GM12878 (cell line): ENCODE measurements around the gene RUNDC3A. TPM values are rescaled to one million over a fixed set of nuclear protein-coding genes. Genes with fewer than 3 reads are reported as not detected.

Experiments used
- ATAC-seq: fragments of 200-7000 bp; cut with Tn5 transposase; 3 replicates; pipeline ENCODE4 v1.9.1; 2020; ENCODE audit warnings: mild to moderate bottlenecking, moderate library complexity
- BruUV-seq: library from RNA; stranded (reverse); fragments of 400-500 nt; replicated peaks from 2 replicates; lab custom pipeline; 2021; lab: Mats Ljungman, UMichigan
- CTCF ChIA-PET: fragments of 300-600 bp; sonication (Branson Sonifier 250); formaldehyde crosslinking; extraction: SDS; loops from one replicate; lab custom pipeline; 2021; ENCODE audit warnings: inconsistent platforms; lab: Yijun Ruan, JAX
- POLR2A ChIA-PET: fragments of 350-600 bp; formaldehyde crosslinking; extraction: SDS; loops from one replicate; lab custom pipeline; 2021; ENCODE audit warnings: inconsistent platforms; lab: Charles Lee
- RAD21 ChIA-PET: fragments of 300-600 bp; sonication (Branson Sonifier 250); formaldehyde crosslinking; loops from one replicate; lab custom pipeline; 2023; ENCODE audit warnings: antibody characterized with exemption; ENCODE audit not compliant: unreplicated experiment; lab: Charles Lee
- SMC1A ChIA-PET: fragments of 300-600 bp; sonication (Branson Sonifier 250); formaldehyde crosslinking; loops from one replicate; lab custom pipeline; 2023; ENCODE audit not compliant: unreplicated experiment, uncharacterized antibody; lab: Charles Lee
- DNase-seq: peaks from one replicate; pipeline ENCODE4 v3.0.0-alpha.2; 2011; ENCODE audit warnings: low read depth, low spot score
- FAIRE-seq: peaks from 3 replicates; lab custom pipeline; 2011; peaks lifted over from hg19 to GRCh38; lab: Jason Lieb, UNC
- H2AFZ ChIP-seq: 2 replicates; pipeline ENCODE4 v1.6.0; 2011; ENCODE audit warnings: low read depth, low read length, control low read depth; ENCODE audit not compliant: control insufficient read depth
- H3K27ac ChIP-seq: 2 replicates; pipeline ENCODE4 v1.5.1; 2011; ENCODE audit warnings: control low read depth; ENCODE audit not compliant: control insufficient read depth, insufficient read depth
- H3K27me3 ChIP-seq, 2 experiments: replicated peaks in 1 of 2; 2 replicates each; pipeline versions ENCODE4 v1.6.0 to v1.6.1; 2011; ENCODE audit warnings: low read length in 1 of 2; ENCODE audit not compliant: control insufficient read depth in 2 of 2, insufficient read depth in 2 of 2
- H3K36me3 ChIP-seq, 2 experiments: 2 replicates each; pipeline ENCODE4 v1.5.1; 2011; ENCODE audit warnings: low read length in 1 of 2; ENCODE audit not compliant: control insufficient read depth in 2 of 2, insufficient read depth in 2 of 2
- H3K4me1 ChIP-seq: 2 replicates; pipeline ENCODE4 v1.6.1; 2011; ENCODE audit warnings: mild to moderate bottlenecking, low read length, moderate library complexity, mixed read lengths; ENCODE audit not compliant: control insufficient read depth, insufficient read depth
- H3K4me2 ChIP-seq: 2 replicates; pipeline ENCODE4 v1.6.0; 2011; ENCODE audit warnings: control low read depth; ENCODE audit not compliant: control insufficient read depth, insufficient read depth
- H3K4me3 ChIP-seq: fragments of 200-600 bp; sonication (generic); 2 replicates; pipeline ENCODE4 v1.5.1; 2016
- H3K79me2 ChIP-seq: 2 replicates; pipeline ENCODE4 v1.6.0; 2011; ENCODE audit warnings: low read length; ENCODE audit not compliant: control insufficient read depth, insufficient read depth
- H3K9ac ChIP-seq: 2 replicates; pipeline ENCODE4 v1.8.0; 2011; ENCODE audit warnings: low read length, control low read depth, mixed read lengths; ENCODE audit not compliant: control insufficient read depth, insufficient read depth
- H3K9me3 ChIP-seq: replicated peaks from 3 replicates; pipeline ENCODE4 v1.5.1; 2011; ENCODE audit warnings: mild to moderate bottlenecking, low read length; ENCODE audit not compliant: control insufficient read depth, insufficient read depth
- H4K20me1 ChIP-seq: 2 replicates; pipeline ENCODE4 v1.6.0; 2011; ENCODE audit not compliant: control insufficient read depth, insufficient read depth
- SP1 ChIP-seq: IDR thresholded peaks from one replicate; pipeline ENCODE4 v1.6.1; 2011; ENCODE audit warnings: low read depth, low read length
- WGBS: methylation state at CpG from one replicate; pipeline ENCODE4 v1.1.6; 2016; ENCODE audit warnings: low lambda C conversion rate; ENCODE audit not compliant: insufficient replicate concordance, insufficient coverage; ENCODE audit errors: missing lambda C conversion rate; 5-methylcytosine and 5-hydroxymethylcytosine counted together
- in situ Hi-C: fragments of 300-500 bp; cut with MboI; formaldehyde crosslinking; loops from 9 replicates; pipeline ENCODE4 v1.14.3; 2018; ENCODE audit warnings: mixed read lengths
- intact Hi-C: fragments of 100-400 bp; cut with micrococcal nuclease; formaldehyde crosslinking; loops from one replicate; pipeline ENCODE4 v1.14.2; 2022; ENCODE audit not compliant: unreplicated experiment
- polyA plus RNA-seq, 11 experiments: library from polyadenylated mRNA; depleted of rRNA in 4 of 11; unstranded in 6 of 11; stranded (reverse) in 5 of 11; fragments of >200 nt; fragmentation: Nextera tagmentation in 4 of 11; fragmentation: Illumina TruSeq in 1 of 11; extraction: Ambion mirVana in 4 of 11; extraction: Trizol in 1 of 11; gene quantifications; 1 replicate in 1 of 11; 2 replicates in 10 of 11; pipeline versions ENCODE4 v1.2.1 to v1.2.3, GENCODE V29; 2011 to 2016; ENCODE audit warnings: inconsistent platforms in 2 of 11, missing spikeins in 2 of 11, low read depth in 1 of 11
- total RNA-seq, 4 experiments: library from RNA; depleted of rRNA in 3 of 4; stranded (reverse); fragments of >200 nt in 3 of 4; fragmentation: Illumina TruSeq in 1 of 4; extraction: Trizol in 1 of 4; gene quantifications; 2 replicates each; pipeline versions ENCODE4 v1.2.1 to v1.2.3, GENCODE V29; 2013 to 2021
- TF ChIP-seq, protein P1 (sequence below): fragments of 150-350 bp; IDR thresholded peaks from 2 replicates; pipeline ENCODE4 v1.6.1; 2014; ENCODE audit warnings: mild to moderate bottlenecking, low read depth, low read length
- TF ChIP-seq, protein P2 (sequence below): fragments of 450-650 bp; IDR thresholded peaks from 2 replicates; pipeline ENCODE4 v1.6.1; 2017; ENCODE audit warnings: borderline replicate concordance

The RUNDC3A gene
- total and polyA plus RNA-seq, 10 of the 15 experiments (the other 5 are each of a cell fraction or from before 2014, with no cell fraction given), result 0.07 to 0.17 TPM; not detected in 8

DNA sequence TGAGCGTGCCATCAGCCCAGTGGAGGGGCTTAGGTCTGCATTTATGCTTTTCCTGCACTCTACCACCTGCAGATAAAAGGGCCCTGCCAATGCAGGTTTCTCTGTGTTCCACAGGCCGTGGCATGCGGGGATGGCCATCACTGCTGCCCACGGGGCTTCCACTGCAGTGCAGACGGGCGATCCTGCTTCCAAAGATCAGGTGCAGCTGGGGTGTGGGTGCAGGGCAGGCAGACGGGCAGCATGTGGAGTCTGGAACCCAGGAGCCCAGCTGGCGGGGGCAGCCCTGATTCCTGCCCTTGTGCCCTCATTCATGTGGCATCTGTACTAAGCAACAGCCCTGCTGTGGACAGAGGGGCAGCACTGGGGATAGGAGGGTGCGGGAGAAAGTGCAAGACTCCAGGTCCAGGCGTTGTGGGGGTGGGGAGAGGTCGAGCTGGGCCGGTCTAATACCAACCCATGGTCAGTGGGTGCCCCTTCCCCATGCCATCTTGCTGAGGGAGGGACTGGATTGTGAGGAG is 41.2 kb downstream of the RUNDC3A start:
- Histone ChIP-seq H3K4me2 (peak overlapping the region; percentile 97), H3K4me1 (peaks cover 40% of the 10 kb centered on the region)
- intact Hi-C loops, result loop anchor here (2.0 to 5.0 kb wide), 2 partner anchors 131 to 147 kb away; partner anchors contain the start of gene UBTF

More for the DNA sequence above, 41.2 kb downstream of the RUNDC3A start:
- Histone ChIP-seq H3K27me3 (no peaks in the 10 kb centered on the region; a peak in 1 of 4 replicates), H2AFZ (no peak overlapping the region), H3K9me3 (no peaks in the 10 kb centered on the region), H3K27ac (peak overlapping the region; percentile 92), H3K79me2 (peaks cover 34% of the 10 kb centered on the region), H3K9ac (no peak overlapping the region), H4K20me1 (no peaks in the 10 kb centered on the region), H3K4me3 (peak overlapping the region; percentile 37; the same call in 1 of the 2 replicates), H3K36me3 (peaks cover 18 to 20% of the 10 kb centered on the region in 2 experiments; a peak in 3 of 4 replicates)
- in situ Hi-C loops, result no loop called here
- no peak for DNase-seq
- ChIA-PET CTCF (interaction anchor here (0.6 to 12.5 kb wide), 13 partner anchors 8 to 440 kb away, joined by 3 to 154 read pairs (median 6); partner anchors contain the start of gene FAM171A2), RAD21 (interaction anchor here (1.0 to 3.0 kb wide), 5 partner anchors 16 to 139 kb away, joined by 3 to 21 read pairs (median 8); partner anchors contain the start of gene SLC25A39), POLR2A (interaction anchor here (0.5 to 1.2 kb wide), 4 partner anchors 8 to 208 kb away, joined by 3 to 5 read pairs (median 3); no protein-coding TSS in a partner anchor), SMC1A (interaction anchor here (0.8 to 2.5 kb wide), 6 partner anchors 14 to 140 kb away, joined by 3 to 10 read pairs (median 5); partner anchors contain the start of gene FAM171A2)
- BruUV-seq, result no TSS peak
- 89% methylated on average over 12 of the region's 12 CpGs for WGBS
- TF ChIP-seq, protein P1, sequence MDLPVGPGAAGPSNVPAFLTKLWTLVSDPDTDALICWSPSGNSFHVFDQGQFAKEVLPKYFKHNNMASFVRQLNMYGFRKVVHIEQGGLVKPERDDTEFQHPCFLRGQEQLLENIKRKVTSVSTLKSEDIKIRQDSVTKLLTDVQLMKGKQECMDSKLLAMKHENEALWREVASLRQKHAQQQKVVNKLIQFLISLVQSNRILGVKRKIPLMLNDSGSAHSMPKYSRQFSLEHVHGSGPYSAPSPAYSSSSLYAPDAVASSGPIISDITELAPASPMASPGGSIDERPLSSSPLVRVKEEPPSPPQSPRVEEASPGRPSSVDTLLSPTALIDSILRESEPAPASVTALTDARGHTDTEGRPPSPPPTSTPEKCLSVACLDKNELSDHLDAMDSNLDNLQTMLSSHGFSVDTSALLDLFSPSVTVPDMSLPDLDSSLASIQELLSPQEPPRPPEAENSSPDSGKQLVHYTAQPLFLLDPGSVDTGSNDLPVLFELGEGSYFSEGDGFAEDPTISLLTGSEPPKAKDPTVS, result no peak
- no peak for TF ChIP-seq SP1
- TF ChIP-seq, protein P2, sequence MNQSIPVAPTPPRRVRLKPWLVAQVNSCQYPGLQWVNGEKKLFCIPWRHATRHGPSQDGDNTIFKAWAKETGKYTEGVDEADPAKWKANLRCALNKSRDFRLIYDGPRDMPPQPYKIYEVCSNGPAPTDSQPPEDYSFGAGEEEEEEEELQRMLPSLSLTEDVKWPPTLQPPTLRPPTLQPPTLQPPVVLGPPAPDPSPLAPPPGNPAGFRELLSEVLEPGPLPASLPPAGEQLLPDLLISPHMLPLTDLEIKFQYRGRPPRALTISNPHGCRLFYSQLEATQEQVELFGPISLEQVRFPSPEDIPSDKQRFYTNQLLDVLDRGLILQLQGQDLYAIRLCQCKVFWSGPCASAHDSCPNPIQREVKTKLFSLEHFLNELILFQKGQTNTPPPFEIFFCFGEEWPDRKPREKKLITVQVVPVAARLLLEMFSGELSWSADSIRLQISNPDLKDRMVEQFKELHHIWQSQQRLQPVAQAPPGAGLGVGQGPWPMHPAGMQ, result no peak
- ATAC-seq, result no peak
- FAIRE-seq, result no peak
